ENCODE data around the gene PAX7.

Gene PAX7

DNA sequence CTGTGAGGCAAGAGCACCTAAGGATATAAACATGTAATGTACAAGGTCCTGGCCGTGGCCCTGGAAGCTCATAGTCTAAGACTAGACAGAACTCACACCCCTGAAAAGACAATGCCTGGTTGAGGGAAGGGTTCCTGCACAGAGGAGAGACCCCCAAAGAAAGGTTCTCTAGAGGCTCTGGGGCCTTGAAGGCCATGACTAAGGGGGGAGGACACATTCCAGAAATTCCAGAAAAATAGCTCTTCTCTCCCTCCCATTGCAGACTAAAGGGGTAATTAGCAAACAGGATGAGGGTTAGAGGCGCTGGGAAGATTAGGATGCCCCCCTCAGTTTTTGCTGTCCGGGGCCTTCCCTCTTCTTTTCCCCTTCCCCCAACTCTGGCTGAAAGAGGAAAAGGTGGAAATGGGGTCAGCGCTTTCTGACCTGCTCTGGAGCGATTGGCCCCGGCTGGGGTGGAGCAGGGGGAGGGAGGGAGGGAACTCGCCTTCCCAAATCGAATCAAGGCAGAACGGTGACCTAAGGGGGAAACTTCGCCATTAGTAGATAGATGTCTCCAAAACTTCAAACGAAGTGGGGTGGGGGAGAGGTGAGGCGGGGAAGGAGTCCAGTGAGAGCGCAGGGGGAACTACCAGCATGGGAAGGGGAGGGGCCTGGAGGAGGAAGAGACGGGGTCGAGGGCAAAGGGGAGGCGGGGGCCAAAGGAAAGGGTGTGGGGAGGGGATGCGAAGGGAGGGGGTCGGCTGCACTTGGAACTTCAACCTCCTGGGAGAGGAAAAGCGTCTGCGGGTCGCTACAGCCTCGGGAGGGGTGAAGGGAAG lies 11.8 kb downstream of the PAX7 start:
- DNase-seq: no peak

DNA sequence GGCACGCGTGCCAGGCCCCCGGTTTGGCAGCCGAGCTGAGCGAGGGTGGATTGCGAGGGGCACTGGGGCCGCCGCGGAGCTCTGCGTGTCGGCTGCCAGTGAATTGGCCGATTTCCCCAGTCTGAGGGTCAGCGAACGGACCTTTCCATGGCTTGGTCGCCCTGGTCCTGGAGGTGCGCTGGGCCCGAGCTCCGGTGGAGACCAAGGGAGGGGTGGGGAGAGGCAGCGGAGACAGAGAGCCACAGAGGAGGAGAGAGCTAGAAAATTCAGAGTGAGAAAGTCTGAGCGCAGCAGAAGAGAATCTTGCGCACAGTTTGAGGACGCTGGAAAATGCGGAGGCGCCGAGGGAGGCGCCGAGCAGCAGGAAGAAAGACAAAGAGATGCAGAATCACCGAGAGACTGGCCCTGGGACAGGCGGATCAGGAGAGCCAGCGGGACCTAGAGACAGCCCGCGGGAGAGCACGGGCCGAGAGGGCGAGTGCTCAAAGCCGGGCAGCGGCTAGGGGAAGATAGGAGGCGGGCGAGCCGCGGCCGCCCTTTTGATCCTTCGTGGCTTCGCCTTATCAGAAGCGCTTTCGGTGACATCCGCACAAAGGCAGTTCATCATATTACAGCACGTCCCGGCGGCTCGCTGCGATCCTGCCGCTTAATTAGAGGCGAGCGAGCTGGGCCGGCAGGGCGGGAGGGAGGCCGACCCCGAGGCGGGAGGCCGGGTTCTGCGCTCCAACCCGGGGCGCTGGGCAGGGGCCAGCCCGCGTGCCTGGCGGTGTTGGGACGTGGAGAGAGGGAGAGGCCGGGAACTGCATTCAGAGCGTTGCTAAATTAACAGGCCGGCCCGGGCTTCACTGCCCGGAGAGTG lies 12.7 kb downstream of the PAX7 start:
- no peak for DNase-seq

DNA sequence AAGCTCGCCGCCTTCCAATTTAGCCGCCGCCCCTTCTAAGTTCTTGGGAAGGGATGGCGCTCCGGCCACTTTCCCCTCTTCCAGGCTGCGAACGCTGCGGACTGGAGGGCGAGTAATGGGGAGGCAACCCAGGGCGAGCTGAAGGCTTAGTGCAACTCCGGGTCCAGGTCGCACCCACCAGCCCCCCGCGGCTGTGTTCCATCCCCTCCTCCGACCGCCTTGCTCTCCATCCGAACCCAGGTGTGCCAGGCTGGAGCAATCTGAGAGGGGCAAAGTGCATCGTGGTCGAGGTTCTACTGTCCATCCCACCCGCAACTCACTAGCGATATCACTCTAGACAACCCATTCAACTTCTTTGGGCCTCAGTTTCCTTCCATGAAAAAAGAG lies 13.4 kb downstream of the PAX7 start:
- no peak for DNase-seq

DNA sequence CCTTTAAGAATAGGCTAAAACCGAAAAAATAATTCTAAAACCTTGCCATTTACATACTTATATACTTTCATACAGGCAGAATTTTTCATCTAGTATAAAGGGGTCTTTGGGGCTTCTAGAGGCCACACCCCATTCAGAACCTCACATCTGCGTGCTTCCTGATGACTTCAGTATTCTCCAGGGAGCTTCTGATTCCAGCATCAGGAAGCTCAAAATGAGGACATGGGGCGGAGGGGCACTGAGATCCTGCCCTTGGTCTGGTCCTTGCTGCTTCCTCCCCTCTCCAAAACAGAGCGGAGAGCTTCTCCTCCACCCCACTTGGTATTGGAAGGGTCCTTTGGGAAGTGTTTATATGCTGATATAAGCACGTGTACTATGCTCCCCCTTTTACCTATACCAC lies 13.8 kb downstream of the PAX7 start:
- DNase-seq: no peak

DNA sequence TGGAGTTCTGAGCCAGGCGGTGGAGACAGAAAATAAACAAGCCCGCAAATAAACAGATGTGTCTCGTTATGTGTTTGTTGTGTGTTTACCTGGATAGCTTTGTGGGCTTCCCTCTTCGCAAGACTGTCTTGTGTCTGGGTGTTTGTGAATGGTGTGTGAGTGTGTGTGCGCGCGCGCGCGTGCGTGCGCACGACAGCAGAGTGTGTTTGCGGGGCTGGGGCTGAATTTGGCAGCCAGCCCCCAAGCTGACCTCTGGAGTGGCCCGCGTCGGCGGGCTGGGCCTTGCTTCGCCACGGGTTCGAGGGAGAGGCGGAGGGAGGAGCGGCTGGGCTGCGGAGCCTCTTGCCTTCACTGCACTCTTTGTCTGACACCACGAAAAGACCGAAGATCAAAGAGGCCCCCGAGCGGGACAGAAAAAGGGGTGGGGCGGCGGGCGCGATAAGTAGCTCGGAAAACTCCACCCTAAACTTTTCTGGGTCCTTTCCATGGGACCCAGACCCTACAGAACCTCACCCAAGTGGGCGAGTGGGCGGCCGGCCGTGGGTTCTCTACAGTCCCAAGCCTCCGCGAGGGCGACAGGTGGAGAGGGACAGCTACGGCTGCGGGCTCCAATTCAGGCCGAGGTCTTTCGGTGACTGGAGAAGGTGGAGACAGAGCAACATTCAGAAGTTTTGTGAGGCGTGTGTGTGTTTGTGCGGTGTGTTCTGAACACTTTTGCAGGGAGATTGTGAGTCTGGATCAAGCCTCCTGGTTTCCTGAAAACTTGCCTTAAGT lies 14.5 kb downstream of the PAX7 start:
- no peak for DNase-seq

DNA sequence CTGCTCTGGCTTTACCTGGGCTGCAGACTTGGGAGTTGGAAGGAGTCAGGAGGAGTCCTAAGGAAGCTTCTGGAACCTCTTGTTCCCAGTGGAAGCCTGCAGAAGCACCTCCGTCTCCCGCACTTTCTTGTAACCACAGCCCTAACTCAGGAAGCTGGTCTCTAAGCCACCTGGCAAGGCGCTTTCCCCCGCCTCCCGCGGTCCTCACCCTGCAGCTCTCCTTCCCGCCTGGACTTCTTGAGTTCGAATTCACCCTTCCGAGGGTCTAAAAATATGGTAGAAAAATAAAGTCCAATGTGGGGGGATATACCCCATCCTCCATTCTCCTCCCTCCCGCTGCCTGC lies 15.1 kb downstream of the PAX7 start:
- no peak for DNase-seq

DNA sequence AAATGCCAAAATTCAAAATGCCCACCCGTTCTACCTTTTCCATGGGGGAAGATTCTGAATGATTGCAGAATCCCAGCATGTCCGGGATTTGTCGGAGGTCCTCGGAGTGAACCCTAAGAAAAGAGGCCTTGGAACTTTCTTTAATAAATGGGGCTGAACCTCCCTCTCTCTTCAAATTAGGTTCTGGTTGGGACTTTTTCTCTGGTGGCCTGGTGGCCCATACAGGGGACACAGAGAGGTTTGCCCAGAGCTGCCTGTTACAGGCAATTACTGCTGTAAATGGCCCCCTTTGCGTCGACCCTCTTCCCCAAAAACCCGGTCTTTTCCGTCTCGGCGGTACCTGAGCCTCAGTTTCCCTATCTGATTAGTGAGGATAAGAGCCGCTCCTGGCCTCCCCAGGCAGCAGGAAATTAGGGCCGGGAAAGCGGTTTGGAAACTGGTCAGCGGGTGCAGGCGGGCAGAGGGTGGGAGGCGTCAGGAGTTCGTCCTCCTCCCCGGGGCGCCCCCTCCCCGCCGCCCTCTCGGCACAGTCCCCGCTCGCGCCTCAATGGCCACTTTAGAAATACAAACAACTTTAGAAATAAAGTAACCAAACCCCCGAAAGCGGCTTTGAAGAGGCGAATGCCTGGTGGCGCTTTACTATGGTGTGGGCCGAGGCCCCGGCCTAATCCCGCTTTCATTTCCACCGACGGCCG lies 15.6 kb downstream of the PAX7 start:
- DNase-seq: no peak

DNA sequence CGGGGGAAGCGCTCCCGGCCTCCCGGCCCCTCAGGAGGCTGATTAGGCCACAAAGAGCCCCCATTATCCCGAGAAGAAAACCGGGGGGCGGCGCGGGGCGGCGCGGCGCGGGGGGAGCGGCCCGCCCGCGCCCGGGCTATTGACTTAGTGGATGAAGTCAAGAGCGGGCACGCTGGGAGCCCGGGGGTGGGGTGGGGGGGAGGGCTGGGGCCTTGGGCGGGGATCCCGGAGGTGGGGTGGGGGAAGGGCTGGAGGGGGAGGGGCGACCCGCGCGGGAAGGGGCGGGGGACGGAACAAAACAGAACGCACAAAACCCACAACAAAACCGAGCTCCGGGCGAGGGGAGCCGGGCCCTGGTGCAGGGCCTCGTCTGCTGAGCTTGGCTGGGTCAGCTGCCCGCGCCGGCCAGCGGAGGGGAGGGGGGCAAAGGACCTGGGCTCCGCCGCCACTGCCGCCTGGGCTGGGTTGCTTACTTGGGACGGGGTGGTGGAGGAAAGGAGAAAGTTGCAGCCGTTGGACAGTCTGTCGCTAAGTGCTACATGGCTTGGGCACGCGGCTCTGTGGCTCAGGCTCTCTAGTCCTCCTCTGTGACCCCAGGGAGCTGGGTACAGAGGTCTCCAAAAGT lies 16.3 kb downstream of the PAX7 start:
- no peak for DNase-seq

DNA sequence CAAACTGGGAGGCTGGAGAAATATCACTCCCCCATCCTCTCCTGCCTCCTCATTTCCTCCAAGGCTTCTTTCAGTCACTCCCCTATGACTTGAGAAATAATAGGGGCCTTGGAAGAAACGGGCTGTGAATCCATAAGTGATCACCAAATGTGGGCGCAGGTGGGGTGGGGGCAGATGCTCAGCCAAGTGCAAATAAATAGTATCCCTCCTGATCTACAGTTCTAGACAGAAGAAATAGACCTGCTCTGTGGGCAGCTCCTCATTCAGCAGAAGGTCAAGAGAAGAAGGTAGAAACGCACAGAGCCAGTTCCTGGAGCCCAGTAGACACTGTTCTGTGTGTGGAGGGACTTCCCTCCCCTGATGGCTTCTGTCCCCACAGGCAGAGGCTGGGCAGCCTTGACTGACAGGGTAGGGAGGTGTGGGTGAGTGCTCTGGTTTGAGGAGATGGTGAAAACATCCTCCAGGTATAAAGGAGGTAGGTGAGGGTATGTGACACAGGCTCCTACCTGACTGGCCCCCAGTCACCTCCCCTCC lies 17.1 kb downstream of the PAX7 start:
- DNase-seq: no peak

DNA sequence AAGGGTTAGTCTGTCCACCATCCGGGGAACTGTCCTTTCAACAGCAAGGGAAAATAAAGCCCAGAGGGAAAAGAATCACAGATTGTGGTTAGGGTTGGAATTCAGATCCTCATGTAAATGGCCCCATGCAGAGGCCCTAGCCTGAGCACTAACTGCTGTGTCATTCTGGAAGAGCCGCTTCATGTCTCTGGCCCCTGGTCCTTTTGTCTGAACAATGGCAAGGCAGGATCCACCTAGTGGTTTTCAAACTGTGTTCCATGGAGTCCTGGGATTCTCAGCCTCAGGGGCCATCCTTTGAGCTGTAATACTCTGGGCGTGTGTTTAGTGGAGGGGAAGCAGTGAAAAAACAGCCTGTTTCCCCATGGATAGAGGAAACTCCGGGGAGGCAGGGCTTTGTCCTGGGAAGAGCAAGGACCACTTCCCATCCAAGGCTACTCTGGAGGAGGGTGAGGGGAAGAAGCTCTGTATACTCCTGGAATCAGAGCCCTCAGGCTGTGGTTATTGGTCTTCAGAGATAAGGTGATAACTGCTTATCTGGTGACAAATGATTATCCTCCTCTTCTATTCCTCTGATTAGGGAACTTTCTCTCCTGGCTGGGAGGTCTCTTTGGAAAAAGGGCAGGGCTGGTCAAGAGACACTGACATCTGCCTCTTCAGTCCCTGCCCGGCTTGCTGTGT lies 19.2 kb downstream of the PAX7 start:
- no peak for DNase-seq

DNA sequence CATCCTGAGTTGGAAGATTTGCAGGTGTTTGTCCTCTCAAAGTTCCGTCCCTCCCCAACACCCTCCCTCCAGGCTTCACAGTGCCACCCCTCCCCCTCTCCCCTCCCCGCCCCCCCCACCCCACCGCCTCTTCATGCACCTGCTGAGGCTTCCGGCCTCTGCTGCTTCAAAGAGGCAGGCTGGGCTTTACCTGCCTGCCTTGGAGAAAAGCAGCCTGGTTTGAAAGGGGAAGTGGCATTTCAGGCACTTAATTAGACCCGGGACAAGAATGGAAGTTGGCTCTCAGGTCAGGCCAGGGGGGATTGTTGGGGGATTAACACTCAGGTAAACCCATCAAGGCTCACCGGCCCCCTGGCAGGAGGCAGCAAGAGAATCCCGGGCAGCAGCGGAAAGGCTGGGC lies 21.1 kb downstream of the PAX7 start:
- peak; percentile 24 for DNase-seq

DNA sequence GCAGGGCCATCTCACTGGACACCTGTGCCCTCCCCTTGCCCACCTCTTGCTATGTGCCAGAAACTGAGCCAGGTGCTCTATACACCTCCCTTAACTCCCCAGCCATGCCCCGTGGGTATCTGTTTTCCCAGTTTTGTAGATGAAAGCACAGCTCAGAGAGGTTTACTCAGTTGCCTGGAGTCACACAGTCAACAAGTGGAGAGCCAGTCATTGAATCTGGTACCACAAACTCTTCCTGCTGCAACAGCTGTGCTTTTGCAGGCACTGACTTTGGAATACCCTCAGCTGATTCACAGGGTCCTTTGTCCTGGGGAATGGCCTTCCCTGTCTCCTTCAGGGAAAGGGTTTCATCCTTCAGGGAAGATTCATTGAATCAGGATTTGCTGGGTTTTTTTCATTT lies 22.1 kb downstream of the PAX7 start:
- DNase-seq: no peak

DNA sequence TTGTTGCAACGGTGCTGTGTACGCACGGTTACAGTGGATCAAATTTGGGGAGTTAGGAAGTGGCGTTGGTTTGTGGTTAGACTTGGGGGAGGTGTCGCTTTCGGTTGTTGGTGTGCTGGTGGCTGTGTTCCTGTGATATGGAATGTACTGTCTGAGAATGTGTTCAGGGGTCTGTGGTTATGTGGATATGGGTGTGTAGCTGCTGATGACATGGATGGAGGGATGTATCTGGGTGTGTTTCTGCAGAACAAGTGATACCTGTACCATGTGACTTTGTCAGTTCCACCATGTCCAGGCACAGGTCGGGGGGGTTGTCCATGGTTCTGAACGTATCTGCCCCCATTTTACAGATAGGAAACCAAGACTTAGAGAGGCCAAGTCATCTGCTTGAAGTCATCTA lies 22.7 kb downstream of the PAX7 start:
- no peak for DNase-seq

DNA sequence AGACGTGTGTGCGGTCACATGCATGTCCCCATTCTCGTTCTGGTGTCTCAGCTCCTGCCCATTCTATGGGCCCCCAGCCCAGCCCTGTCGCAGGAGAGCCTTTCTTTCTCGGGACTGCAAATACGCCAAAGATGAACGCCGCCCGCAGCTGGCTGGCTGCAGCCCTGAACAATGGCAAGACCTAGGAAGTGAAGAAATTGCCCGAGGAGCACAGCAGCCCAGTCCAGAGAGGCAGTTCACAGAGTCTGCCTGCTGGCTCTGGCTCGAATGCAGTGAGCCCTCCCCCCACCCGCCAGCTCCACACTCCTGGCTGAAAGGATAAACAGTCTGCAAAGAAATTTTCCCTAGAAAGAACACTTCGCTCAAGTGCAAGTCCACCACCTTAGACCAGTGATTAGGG lies 23.3 kb downstream of the PAX7 start:
- DNase-seq: no peak

DNA sequence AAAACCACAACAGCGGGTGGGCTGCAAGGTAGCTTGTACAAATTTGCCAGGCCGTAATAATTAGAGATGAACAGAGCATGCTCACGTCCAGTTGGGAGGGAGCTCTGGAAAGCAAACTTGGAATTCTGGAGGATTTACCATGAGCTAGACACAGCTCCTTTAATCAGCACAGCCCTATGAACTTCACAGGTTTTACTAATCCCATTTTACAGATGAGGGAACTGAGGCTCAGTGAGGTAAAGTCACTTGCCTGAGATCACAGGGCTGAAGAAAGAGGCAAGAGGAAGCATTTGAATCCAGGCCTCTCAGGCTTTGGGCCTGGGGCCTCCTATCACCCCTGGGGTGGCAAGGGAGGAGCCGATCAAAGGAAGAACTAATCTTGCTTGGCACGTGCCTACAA lies 24.0 kb downstream of the PAX7 start:
- DNase-seq: no peak

DNA sequence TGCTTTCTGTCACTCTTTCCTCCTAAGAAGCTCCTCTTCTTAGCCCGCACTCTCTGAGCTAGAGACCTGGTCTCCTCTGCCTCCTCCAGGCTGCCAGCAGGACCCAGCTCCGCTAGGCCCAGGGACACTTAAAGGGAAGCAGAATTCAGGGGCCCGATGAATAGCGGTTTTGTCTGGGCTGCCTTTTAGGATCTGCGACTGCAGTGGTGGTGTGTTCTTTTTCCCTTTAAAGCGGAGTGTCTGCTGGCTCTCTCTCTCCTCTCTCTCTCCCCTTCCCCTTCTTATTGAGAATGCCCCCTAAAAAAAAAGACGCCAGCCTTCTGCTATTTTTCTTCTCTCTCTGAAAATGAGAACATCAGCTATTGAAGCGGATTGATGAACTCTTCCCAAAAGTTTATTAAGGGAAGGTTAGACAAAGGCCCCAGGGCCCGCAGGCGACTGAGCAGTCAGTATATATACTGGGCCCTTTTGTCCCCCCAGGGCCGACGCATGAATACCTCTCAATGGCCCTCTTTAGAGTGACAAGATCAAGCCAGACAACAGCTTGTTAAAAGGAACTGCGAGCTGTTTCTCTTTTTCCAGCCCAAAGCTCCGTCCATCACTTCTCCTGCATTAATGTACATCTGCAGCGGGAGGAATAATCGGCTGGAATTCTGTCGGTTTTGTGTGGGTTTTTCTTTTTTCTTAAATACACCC lies 27.0 kb downstream of the PAX7 start:
- no peak for DNase-seq

DNA sequence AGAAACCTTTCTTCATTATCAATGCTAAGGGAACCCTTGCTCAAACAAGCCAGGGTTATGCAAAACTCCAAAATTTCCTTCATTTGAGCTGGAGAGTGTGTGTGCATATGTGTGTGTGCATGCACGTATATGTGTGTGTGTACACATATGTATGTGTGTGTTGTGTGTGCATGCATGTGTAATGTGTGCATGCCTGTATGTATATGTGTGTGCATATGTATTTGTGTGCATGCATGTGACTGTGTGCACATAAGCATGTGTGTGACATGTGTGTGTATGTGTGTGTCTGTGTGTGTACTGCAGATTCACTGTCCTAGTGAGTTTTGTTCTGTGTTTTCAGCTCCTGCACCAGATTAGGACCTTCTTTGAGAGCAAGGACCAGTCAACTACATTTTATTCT lies 28.2 kb downstream of the PAX7 start:
- DNase-seq: no peak

DNA sequence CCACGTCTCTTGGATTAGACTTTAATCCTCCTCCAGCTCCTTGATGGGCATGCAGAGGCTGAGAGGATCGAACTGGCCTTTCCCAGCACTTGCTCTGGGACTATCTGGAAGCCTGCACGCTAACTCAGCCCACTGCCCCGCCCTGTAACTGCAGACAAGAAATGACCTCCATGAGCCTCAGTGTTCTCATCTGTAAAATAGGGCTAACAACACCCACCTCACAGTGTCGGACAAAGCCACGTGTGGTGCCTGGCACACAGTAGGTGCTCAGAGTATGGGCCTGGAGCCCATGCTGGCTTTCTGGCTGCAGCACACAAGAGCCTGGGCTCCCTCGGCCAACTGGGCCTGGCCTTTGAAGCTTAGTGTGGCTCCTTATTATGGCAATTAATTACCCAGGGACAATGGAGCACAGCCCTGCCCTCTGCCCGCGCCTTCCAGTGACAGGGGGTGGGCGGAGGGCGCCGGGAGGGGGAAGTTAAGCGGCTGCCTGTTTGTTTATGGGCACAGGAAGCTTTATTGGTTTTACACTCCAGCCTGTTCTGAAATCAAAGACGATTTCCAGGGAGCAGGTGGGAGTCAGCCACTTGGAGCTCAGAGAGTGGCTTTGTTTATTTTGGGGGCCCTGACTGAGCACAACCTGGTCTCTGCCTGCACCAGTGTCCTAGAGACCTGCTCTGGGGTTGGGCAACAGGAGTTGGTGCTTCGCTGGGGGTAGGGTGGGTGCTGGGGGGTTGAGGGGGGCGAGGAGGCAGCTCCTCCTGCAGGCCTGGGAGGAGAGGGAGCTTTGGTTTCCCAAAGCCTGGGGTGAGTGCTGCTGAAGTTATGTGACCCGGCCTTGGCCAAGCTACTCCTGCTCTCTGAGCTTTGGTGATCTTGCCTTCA lies 31.0 kb downstream of the PAX7 start:
- no peak for DNase-seq

DNA sequence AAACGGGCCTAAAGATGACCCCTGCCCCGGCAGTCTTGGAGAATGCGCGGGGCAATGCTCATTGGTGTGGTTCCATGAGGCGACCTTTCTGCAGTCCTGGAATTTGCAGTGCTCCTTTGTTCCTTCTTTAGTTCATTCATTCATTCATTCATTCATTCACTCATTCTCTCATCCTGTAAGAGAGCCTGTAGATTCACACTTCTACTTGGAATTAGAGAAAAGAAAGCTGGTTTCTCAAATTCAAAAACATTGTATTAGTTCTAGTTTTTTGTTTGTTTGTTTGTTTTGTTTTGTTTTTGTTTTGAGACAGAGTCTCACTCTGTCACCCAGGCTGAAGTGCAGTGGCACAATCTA lies 31.6 kb downstream of the PAX7 start:
- no peak for DNase-seq

DNA sequence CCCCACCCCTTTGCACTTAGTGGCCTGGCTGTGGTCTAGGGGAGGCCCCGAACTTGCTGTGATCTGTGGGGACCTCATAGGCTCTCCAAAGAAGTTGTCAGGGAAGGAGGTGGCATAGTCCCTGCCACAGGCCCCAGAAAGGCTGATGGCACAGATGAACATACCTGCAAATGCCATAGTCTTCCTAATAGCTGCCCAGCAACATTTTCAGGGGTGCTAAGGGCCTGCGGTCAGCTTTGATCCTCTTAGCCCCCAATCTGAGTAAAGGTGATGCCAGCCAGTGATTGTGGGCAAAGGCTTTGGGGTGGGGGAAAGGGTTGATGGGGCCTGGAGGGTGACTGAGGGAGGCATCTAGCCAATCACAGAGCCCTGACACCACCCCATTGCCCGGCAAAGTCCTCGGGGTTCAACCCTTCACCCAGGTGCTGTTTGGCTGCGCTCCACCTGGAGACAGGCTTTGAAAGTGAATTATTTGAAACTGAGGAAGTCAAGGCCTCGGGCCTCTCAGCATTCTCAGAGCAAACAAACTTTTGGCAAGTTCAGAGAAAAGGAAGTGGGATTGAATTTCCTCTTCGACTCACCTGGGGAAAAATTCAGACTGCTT lies 35.8 kb downstream of the PAX7 start:
- no peak for DNase-seq

Data from CD4-positive, alpha-beta T cell treated with Interleukin-15 for 1 hour (primary cell).